ENCODE measurements around the gene ACADS. TPM values are rescaled to one million over a fixed set of nuclear protein-coding genes. Genes with fewer than 3 reads are reported as not detected.

ACADS gene
- total RNA-seq, 1 experiment from 2014 or later: 15.9 TPM

DNA sequence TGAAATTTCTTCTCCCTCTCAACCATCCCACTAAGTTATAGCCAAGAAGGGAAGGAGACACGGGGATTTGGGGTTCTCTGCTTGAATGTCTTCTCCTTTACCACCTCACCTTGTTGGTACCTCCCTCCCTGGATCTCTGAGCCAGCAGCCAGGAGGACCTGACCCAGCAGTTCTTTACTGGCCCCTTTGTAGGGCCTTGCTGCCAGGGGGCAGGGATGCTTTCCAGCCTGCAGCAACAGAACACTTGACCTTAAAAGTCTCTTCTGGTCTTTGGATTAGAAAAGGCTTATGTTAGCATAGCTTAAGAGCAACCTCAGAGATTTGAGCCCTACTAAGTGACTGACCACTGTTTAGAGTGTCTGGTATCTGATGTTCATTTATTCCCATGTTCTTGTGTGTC, 28.3 kb upstream of the ACADS start:
- no peak for DNase-seq (ENCODE audit: low read depth, low spot score)
- Histone ChIP-seq H3K36me3 (ENCODE audit: control insufficient read depth, insufficient read depth, low read length) (peaks cover 17% of the 10 kb centered on the region), H3K27ac (ENCODE audit: low read length) (no peak overlapping the region), H3K4me1 (ENCODE audit: control insufficient read depth, insufficient read depth, low read length) (peaks cover 2% of the 10 kb centered on the region; the same call in 1 of the 2 replicates), H3K4me3 (ENCODE audit: low read depth in 2 of 2, low read length in 2 of 2) (no peak overlapping the region), H3K27me3 (ENCODE audit: control insufficient read depth, insufficient read depth, low read length) (no peaks in the 10 kb centered on the region), H3K9me3 (ENCODE audit: control insufficient read depth, insufficient read depth, low read depth, low read length) (no peaks in the 10 kb centered on the region)
- BruUV-seq (replicated peaks): no TSS peak
- ChIA-PET CTCF (interaction anchor here (0.5 kb wide), 1 partner anchor 218 kb away, joined by 5 read pairs; no protein-coding TSS in a partner anchor), POLR2A (no interaction called here)
- intact Hi-C loops (cut with micrococcal nuclease; ENCODE audit: unreplicated experiment): no loop called here
- TF ChIP-seq POLR2AphosphoS5 (IDR thresholded peaks at IDR 0.05; ENCODE audit: low read depth, low read length) (no peak), TCF7L2 (IDR thresholded peaks at IDR 0.05; ENCODE audit: low read depth, low read length) (no peak), SIN3A (IDR thresholded peaks at IDR 0.05; ENCODE audit: borderline replicate concordance, insufficient read depth, low read depth, low read length) (no peak)
- TF ChIP-seq, protein P1, sequence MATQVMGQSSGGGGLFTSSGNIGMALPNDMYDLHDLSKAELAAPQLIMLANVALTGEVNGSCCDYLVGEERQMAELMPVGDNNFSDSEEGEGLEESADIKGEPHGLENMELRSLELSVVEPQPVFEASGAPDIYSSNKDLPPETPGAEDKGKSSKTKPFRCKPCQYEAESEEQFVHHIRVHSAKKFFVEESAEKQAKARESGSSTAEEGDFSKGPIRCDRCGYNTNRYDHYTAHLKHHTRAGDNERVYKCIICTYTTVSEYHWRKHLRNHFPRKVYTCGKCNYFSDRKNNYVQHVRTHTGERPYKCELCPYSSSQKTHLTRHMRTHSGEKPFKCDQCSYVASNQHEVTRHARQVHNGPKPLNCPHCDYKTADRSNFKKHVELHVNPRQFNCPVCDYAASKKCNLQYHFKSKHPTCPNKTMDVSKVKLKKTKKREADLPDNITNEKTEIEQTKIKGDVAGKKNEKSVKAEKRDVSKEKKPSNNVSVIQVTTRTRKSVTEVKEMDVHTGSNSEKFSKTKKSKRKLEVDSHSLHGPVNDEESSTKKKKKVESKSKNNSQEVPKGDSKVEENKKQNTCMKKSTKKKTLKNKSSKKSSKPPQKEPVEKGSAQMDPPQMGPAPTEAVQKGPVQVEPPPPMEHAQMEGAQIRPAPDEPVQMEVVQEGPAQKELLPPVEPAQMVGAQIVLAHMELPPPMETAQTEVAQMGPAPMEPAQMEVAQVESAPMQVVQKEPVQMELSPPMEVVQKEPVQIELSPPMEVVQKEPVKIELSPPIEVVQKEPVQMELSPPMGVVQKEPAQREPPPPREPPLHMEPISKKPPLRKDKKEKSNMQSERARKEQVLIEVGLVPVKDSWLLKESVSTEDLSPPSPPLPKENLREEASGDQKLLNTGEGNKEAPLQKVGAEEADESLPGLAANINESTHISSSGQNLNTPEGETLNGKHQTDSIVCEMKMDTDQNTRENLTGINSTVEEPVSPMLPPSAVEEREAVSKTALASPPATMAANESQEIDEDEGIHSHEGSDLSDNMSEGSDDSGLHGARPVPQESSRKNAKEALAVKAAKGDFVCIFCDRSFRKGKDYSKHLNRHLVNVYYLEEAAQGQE (IDR thresholded peaks at IDR 0.05; ENCODE audit: insufficient read depth in 1 of 2, low read depth in 2 of 2, low read length in 1 of 2): no peak
- TF ChIP-seq, protein P2, sequence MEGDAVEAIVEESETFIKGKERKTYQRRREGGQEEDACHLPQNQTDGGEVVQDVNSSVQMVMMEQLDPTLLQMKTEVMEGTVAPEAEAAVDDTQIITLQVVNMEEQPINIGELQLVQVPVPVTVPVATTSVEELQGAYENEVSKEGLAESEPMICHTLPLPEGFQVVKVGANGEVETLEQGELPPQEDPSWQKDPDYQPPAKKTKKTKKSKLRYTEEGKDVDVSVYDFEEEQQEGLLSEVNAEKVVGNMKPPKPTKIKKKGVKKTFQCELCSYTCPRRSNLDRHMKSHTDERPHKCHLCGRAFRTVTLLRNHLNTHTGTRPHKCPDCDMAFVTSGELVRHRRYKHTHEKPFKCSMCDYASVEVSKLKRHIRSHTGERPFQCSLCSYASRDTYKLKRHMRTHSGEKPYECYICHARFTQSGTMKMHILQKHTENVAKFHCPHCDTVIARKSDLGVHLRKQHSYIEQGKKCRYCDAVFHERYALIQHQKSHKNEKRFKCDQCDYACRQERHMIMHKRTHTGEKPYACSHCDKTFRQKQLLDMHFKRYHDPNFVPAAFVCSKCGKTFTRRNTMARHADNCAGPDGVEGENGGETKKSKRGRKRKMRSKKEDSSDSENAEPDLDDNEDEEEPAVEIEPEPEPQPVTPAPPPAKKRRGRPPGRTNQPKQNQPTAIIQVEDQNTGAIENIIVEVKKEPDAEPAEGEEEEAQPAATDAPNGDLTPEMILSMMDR (IDR thresholded peaks at IDR 0.05): no peak
- ATAC-seq: no peak
- in situ Hi-C loops (cut with HindIII; ENCODE audit: low pct_unique_long_range_greater_than_20kb, low sequenced_read_pairs): no loop called here

DNA sequence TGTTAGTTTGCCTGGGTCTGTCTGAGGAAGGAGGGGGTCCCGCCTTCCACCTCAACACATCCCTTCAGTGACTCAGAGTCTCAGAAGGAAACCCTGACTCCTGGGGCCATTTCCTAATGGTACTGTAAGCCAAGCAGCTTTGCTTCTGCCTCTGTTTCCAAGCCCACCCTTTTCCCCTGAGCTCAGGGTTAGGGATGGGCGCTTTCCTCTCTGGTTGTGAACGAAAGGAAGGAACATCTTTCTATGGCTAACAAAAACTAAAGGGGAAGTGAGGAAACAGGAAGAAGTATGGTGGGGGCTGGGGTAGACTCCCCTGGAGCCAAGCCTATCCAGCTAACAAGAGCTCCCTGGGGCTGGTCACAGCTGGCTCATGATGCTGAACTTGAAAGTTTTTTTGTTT, 27.0 kb upstream of the ACADS start:
- Histone ChIP-seq H3K36me3 (ENCODE audit: control insufficient read depth, insufficient read depth, low read length) (peaks cover 17% of the 10 kb centered on the region), H3K27me3 (ENCODE audit: control insufficient read depth, insufficient read depth, low read length) (no peaks in the 10 kb centered on the region), H3K4me3 (ENCODE audit: low read depth in 2 of 2, low read length in 2 of 2) (no peak overlapping the region), H3K27ac (ENCODE audit: low read length) (no peak overlapping the region), H3K9me3 (ENCODE audit: control insufficient read depth, insufficient read depth, low read depth, low read length) (no peaks in the 10 kb centered on the region), H3K4me1 (ENCODE audit: control insufficient read depth, insufficient read depth, low read length) (no peaks in the 10 kb centered on the region)
- no peak for DNase-seq (ENCODE audit: low read depth, low spot score)
- ChIA-PET POLR2A (no interaction called here), CTCF (no interaction called here)
- TF ChIP-seq, protein P2 (IDR thresholded peaks at IDR 0.05): no peak
- no peak for TF ChIP-seq SIN3A (IDR thresholded peaks at IDR 0.05; ENCODE audit: borderline replicate concordance, insufficient read depth, low read depth, low read length)
- no peak for TF ChIP-seq TCF7L2 (IDR thresholded peaks at IDR 0.05; ENCODE audit: low read depth, low read length)
- TF ChIP-seq, protein P1 (IDR thresholded peaks at IDR 0.05; ENCODE audit: insufficient read depth in 1 of 2, low read depth in 2 of 2, low read length in 1 of 2): no peak
- no peak for TF ChIP-seq POLR2AphosphoS5 (IDR thresholded peaks at IDR 0.05; ENCODE audit: low read depth, low read length)
- intact Hi-C loops (cut with micrococcal nuclease; ENCODE audit: unreplicated experiment): no loop called here
- BruUV-seq (replicated peaks): no TSS peak
- no peak for ATAC-seq
- in situ Hi-C loops (cut with HindIII; ENCODE audit: low pct_unique_long_range_greater_than_20kb, low sequenced_read_pairs): no loop called here
